Measurements from ENCODE around the gene PPM1M.

DNA sequence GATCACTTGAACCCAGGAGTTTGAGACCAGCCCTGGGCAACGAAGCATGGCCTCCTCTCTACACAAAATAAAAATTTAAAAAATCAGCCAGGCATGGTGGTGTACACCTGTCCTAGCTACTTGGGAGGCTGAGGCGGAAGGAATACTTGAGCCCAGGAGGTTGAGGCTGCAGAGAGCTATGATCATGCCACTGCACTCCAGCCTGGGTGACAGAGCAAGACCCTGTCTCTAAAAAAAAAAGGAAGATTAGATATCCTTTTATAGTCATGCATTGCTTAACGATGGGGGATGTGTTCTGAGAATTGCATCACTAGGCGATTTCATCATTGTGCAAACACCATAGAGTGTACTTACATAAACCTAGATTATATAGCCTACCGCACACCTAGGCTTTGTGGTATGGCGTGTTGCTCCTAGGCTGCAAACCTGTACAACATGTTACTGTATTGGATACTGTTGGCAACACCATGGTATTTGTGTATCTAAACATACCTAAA, 35.0 kb upstream of the PPM1M start:
- TF ChIP-seq ARNTL (CRISPR knock-in tag; IDR thresholded peaks at IDR 0.05; ENCODE audit: borderline replicate concordance, low read depth) (no peak), ZFP3 (CRISPR knock-in tag; IDR thresholded peaks at IDR 0.05) (no peak), TOX (CRISPR knock-in tag; IDR thresholded peaks at IDR 0.05; ENCODE audit: borderline replicate concordance) (no peak), RARB (CRISPR knock-in tag; IDR thresholded peaks at IDR 0.05) (no peak), ESRRG (CRISPR knock-in tag; IDR thresholded peaks at IDR 0.05) (no peak)

Data from SK-N-SH treated with all-trans-retinoic acid at 6 μM for 48 hours (cell line).